Trophoblast cell (in vitro differentiated cells and primary cell): ENCODE measurements around the gene GIMAP8.
"Not testable (repeated sequence)": the region's sequence is repeated elsewhere in the genome, so short reads cannot be mapped to it uniquely, and the experiment has no call there.

Experiments used
- DNase-seq, 2 donors: peaks; one replicate each; pipeline ENCODE4 v3.0.0-alpha.2; 2016
- H2AFZ ChIP-seq: 2 replicates; pipeline ENCODE4 v1.6.1; 2013; ENCODE audit warnings: low read length, moderate library complexity, mild to moderate bottlenecking; ENCODE audit not compliant: insufficient read depth, poor library complexity
- H2AK5ac ChIP-seq: 2 replicates; pipeline ENCODE4 v1.6.1; 2013; ENCODE audit warnings: mild to moderate bottlenecking, low read length
- H2BK120ac ChIP-seq: 2 replicates; pipeline ENCODE4 v1.6.1; 2013; ENCODE audit warnings: low read length, mild to moderate bottlenecking, moderate library complexity; ENCODE audit not compliant: insufficient read depth, poor library complexity
- H2BK12ac ChIP-seq: 2 replicates; pipeline ENCODE4 v1.6.1; 2013; ENCODE audit warnings: mild to moderate bottlenecking, low read length, moderate library complexity
- H2BK5ac ChIP-seq: 2 replicates; pipeline ENCODE4 v1.6.1; 2013; ENCODE audit warnings: low read length, low read depth, moderate library complexity, mild to moderate bottlenecking; ENCODE audit not compliant: poor library complexity
- H3K14ac ChIP-seq: 2 replicates; pipeline ENCODE4 v1.6.1; 2013; ENCODE audit warnings: mild to moderate bottlenecking, low read length
- H3K18ac ChIP-seq: 2 replicates; pipeline ENCODE4 v1.6.1; 2013; ENCODE audit warnings: mild to moderate bottlenecking, low read length
- H3K23ac ChIP-seq: 2 replicates; pipeline ENCODE4 v1.6.1; 2013; ENCODE audit warnings: low read length
- H3K27ac ChIP-seq: 2 replicates; pipeline ENCODE4 v1.5.1; 2013; ENCODE audit warnings: low read depth, mild to moderate bottlenecking, inconsistent platforms, low read length, moderate library complexity
- H3K27me3 ChIP-seq: 2 replicates; pipeline ENCODE4 v1.6.1; 2013; ENCODE audit warnings: inconsistent platforms, mild to moderate bottlenecking, low read length, moderate library complexity; ENCODE audit not compliant: insufficient read depth
- H3K36me3 ChIP-seq, 2 experiments: 1 replicate in 1 of 2; 2 replicates in 1 of 2; pipeline ENCODE4 v1.6.1; 2013; ENCODE audit warnings: low read length in 2 of 2, mild to moderate bottlenecking in 2 of 2, moderate library complexity in 1 of 2; ENCODE audit not compliant: insufficient read depth in 2 of 2, control insufficient read depth in 1 of 2
- H3K4ac ChIP-seq: 2 replicates; pipeline ENCODE4 v1.6.1; 2013; ENCODE audit warnings: low read depth, mild to moderate bottlenecking, low read length, moderate library complexity
- H3K4me1 ChIP-seq, 2 experiments: 1 replicate in 1 of 2; 2 replicates in 1 of 2; pipeline ENCODE4 v1.6.1; 2013; ENCODE audit warnings: low read length in 2 of 2, mild to moderate bottlenecking in 2 of 2, moderate library complexity in 1 of 2; ENCODE audit not compliant: insufficient read depth in 2 of 2, control insufficient read depth in 1 of 2
- H3K4me2 ChIP-seq: 2 replicates; pipeline ENCODE4 v1.6.1; 2013; ENCODE audit warnings: inconsistent platforms, mild to moderate bottlenecking, low read length, moderate library complexity
- H3K4me3 ChIP-seq: 2 replicates; pipeline ENCODE4 v1.5.1; 2013; ENCODE audit warnings: mild to moderate bottlenecking, low read depth, low read length, inconsistent platforms
- H3K79me1 ChIP-seq: one replicate; pipeline ENCODE4 v1.6.1; 2013; ENCODE audit warnings: low read length
- H3K79me2 ChIP-seq: 2 replicates; pipeline ENCODE4 v1.6.1; 2013; ENCODE audit warnings: low read length, mild to moderate bottlenecking; ENCODE audit not compliant: control insufficient read depth, insufficient read depth, poor library complexity
- H3K9ac ChIP-seq: 2 replicates; pipeline ENCODE4 v1.6.1; 2013; ENCODE audit warnings: mild to moderate bottlenecking, low read length
- H3K9me3 ChIP-seq: 2 replicates; pipeline ENCODE4 v1.6.1; 2013; ENCODE audit warnings: low read depth, mild to moderate bottlenecking, control low read depth, inconsistent platforms, low read length; ENCODE audit not compliant: insufficient read depth
- H4K12ac ChIP-seq: 2 replicates; pipeline ENCODE4 v1.6.1; 2013; ENCODE audit warnings: low read depth, mild to moderate bottlenecking, low read length, moderate library complexity
- H4K8ac ChIP-seq: 2 replicates; pipeline ENCODE4 v1.6.1; 2013; ENCODE audit warnings: low read depth, mild to moderate bottlenecking, low read length, moderate library complexity
- H4K91ac ChIP-seq: one replicate; pipeline ENCODE4 v1.6.1; 2013; ENCODE audit warnings: low read depth, mild to moderate bottlenecking, low read length, moderate library complexity
- WGBS: extraction: QIAGEN DNeasy Blood & Tissue Kit; methylation state at CpG from one replicate; pipeline ENCODE4 v1.1.7; 2013; ENCODE audit warnings: missing lambda C conversion rate; ENCODE audit not compliant: insufficient read length, insufficient coverage; ENCODE audit errors: extremely low coverage; 5-methylcytosine and 5-hydroxymethylcytosine counted together

Gene GIMAP8

DNA sequence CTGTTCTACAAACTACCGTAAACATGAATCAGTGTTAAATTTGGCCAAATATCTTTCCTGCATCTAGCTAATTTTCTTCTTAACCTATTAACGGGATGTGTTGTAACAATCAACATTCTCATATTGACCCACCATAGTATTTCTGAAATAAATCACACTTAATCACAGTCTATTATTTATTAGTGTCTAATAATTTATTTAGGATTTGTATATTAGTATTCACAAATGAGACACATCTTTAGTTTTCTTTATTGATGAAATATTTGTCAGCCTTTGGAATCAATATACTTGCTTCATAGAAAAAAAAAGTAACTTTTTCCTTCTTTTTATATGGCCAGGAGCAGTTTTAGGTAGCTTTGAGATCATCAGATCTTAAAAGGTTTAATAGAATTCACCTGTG, 68.9 kb downstream of the GIMAP8 start:
- Histone ChIP-seq H2BK12ac (no peak overlapping the region), H2BK120ac (no peak overlapping the region), H2AK5ac (no peak overlapping the region), H3K79me2 (no peaks in the 10 kb centered on the region), H3K9ac (no peak overlapping the region), H3K79me1 (no peaks in the 10 kb centered on the region), H3K4me2 (no peak overlapping the region), H3K27ac (no peak overlapping the region), H4K12ac (no peak overlapping the region), H4K8ac (no peak overlapping the region), H4K91ac (no peak overlapping the region), H2BK5ac (no peak overlapping the region), H3K36me3 (no peaks in the 10 kb centered on the region), H3K27me3 (no peaks in the 10 kb centered on the region), H3K4me3 (no peak overlapping the region), H3K14ac (no peak overlapping the region), H3K4ac (no peak overlapping the region), H3K4me1 (no peaks in the 10 kb centered on the region), H2AFZ (no peak overlapping the region), H3K9me3 (no peaks in the 10 kb centered on the region), H3K18ac (no peak overlapping the region), H3K23ac (no peak overlapping the region)
- WGBS = no CpG with 5 or more reads among the region's 2 CpGs
- no peak for DNase-seq

- H3K4me3 ChIP-seq = no peak overlapping the region
- no peaks in the 10 kb centered on the region for H3K79me2 ChIP-seq
- H3K27ac ChIP-seq = no peak overlapping the region
- H3K27me3 ChIP-seq = no peaks in the 10 kb centered on the region
- no peaks in the 10 kb centered on the region for H3K9me3 ChIP-seq
- no peak overlapping the region for H3K14ac ChIP-seq
- no peak for DNase-seq
- no peaks in the 10 kb centered on the region for H3K79me1 ChIP-seq
- H2BK5ac ChIP-seq = no peak overlapping the region
- H3K4me1 ChIP-seq = no peaks in the 10 kb centered on the region
- H4K12ac ChIP-seq = no peak overlapping the region
- no peak overlapping the region for H3K23ac ChIP-seq
- H3K4ac ChIP-seq = no peak overlapping the region
- H3K18ac ChIP-seq = no peak overlapping the region
- no peak overlapping the region for H3K4me2 ChIP-seq
- H2BK120ac ChIP-seq = no peak overlapping the region
- H3K36me3 ChIP-seq = no peaks in the 10 kb centered on the region
- H2BK12ac ChIP-seq = no peak overlapping the region
- no CpG with 5 or more reads among the region's 8 CpGs for WGBS
- no peak overlapping the region for H3K9ac ChIP-seq
- no peak overlapping the region for H2AK5ac ChIP-seq
- no peak overlapping the region for H2AFZ ChIP-seq
- H4K8ac ChIP-seq = no peak overlapping the region
- H4K91ac ChIP-seq = no peak overlapping the region
Observed at GRCh38 chr7:150520145-150520544, 69.7 kb downstream of the GIMAP8 start.

DNA sequence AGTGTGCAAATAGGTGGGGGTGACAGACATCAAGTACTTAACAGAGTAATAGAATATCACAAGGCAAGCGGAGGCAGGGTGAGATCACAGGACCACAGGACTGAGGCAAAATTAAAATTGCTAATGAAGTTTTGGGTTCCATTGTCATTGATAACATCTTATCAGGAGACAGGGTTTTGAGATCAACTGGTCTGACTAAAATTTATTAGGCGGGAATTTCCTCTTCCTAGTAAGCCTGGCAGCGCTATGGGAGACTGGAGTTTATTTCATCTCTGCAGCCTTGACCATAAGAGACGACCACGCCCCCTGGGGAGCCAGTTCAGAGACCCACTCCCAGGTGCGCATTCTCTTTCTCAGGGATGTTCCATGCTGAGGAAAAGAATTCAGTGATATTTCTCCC, 72.5 kb downstream of the GIMAP8 start:
- H2AFZ ChIP-seq, H3K4ac ChIP-seq, H3K18ac ChIP-seq, H2AK5ac ChIP-seq, H2BK120ac ChIP-seq, H3K36me3 ChIP-seq, H3K79me1 ChIP-seq, H3K27me3 ChIP-seq, H4K8ac ChIP-seq, H3K4me2 ChIP-seq, H3K27ac ChIP-seq, H2BK12ac ChIP-seq, H4K12ac ChIP-seq, H3K79me2 ChIP-seq, H3K14ac ChIP-seq, DNase-seq, H4K91ac ChIP-seq, H3K4me3 ChIP-seq, H2BK5ac ChIP-seq, H3K4me1 ChIP-seq, H3K9ac ChIP-seq, H3K9me3 ChIP-seq, H3K23ac ChIP-seq: not testable (repeated sequence)
- WGBS = no CpG with 5 or more reads among the region's 6 CpGs

DNA sequence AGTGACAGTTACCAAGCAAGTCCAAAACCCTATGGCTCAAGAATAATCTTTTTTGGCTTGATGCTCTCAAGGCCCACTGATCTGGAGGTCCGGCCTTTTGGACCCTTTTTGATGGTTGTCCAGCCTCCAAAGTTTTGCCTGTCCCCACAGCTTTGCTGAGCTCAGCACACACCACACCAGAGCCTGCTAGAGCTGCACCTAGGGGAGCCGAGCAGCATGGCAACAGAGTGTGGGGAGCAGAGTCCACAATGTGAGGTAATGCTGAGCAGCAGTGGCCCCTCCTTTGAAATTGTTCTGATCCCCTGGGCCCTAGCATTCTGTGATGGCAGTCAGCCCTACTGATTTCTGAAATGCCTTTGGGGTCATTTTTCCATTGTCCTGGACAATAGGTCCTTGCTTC, 73.6 kb downstream of the GIMAP8 start:
- Histone ChIP-seq H2AFZ (no peak overlapping the region), H3K4me2 (no peak overlapping the region)
- WGBS = no CpG with 5 or more reads among the region's 2 CpGs

More for the DNA sequence above, 73.6 kb downstream of the GIMAP8 start:
- H3K4ac ChIP-seq = no peak overlapping the region
- H3K27ac ChIP-seq = no peak overlapping the region
- H3K9me3 ChIP-seq = no peaks in the 10 kb centered on the region
- H4K12ac ChIP-seq = no peak overlapping the region
- H2AK5ac ChIP-seq = no peak overlapping the region
- no peak overlapping the region for H3K9ac ChIP-seq
- no peak overlapping the region for H3K14ac ChIP-seq
- no peak overlapping the region for H4K91ac ChIP-seq
- H4K8ac ChIP-seq = no peak overlapping the region
- no peaks in the 10 kb centered on the region for H3K36me3 ChIP-seq
- no peaks in the 10 kb centered on the region for H3K4me1 ChIP-seq
- H2BK5ac ChIP-seq = no peak overlapping the region
- no peak overlapping the region for H3K4me3 ChIP-seq
- no peaks in the 10 kb centered on the region for H3K27me3 ChIP-seq
- no peak overlapping the region for H2BK120ac ChIP-seq
- no peak overlapping the region for H2BK12ac ChIP-seq
- no peak overlapping the region for H3K18ac ChIP-seq
- H3K79me1 ChIP-seq = no peaks in the 10 kb centered on the region
- no peak overlapping the region for H3K23ac ChIP-seq
- DNase-seq = no peak
- H3K79me2 ChIP-seq = no peaks in the 10 kb centered on the region
